ENCODE data around the gene GPS2. TPM values are rescaled to one million over a fixed set of nuclear protein-coding genes. Genes with fewer than 3 reads are reported as not detected.

The GPS2 gene
- total RNA-seq, 1 donor from 2014 or later, result 51.1 TPM

GRCh38 chr17:7330638-7331015 lies 15.5 kb upstream of the GPS2 start:
- intact Hi-C loops (cut with DNase I), result no loop called here
- no peak for TF ChIP-seq POLR2A (IDR thresholded peaks at IDR 0.05)
- no peak for TF ChIP-seq POLR2AphosphoS5 (IDR thresholded peaks at IDR 0.05; ENCODE audit: insufficient read depth in 1 of 2, low read depth in 1 of 2)
- TF ChIP-seq CTCF (IDR thresholded peaks at IDR 0.05), result no peak
- H3K4me3 ChIP-seq, result peak overlapping the region; percentile 70 to 99

GRCh38 chr17:7329997-7330637 lies 15.0 kb upstream of the GPS2 start:
- Histone ChIP-seq H3K4me1 (peaks cover 22% of the 10 kb centered on the region), H3K27me3 (no peaks in the 10 kb centered on the region), H3K27ac (peak overlapping the region; percentile 82), H3K36me3 (peaks cover 0 to 6% of the 10 kb centered on the region in 2 donors), H3K9me3 (no peaks in the 10 kb centered on the region), H3K4me3 (peak overlapping the region; percentile 70 to 99)
- intact Hi-C loops (cut with DNase I), result no loop called here
- no peak for DNase-seq (ENCODE audit: extremely low spot score in 2 of 2)
- TF ChIP-seq CTCF (IDR thresholded peaks at IDR 0.05), result no peak
- TF ChIP-seq POLR2A (IDR thresholded peaks at IDR 0.05), result no peak
- no peak for TF ChIP-seq POLR2AphosphoS5 (IDR thresholded peaks at IDR 0.05; ENCODE audit: insufficient read depth in 1 of 2, low read depth in 1 of 2)

More at GRCh38 chr17:7330638-7331015, 15.5 kb upstream of the GPS2 start:
- peak overlapping the region; percentile 82 for H3K27ac ChIP-seq
- H3K36me3 ChIP-seq, result peaks cover 0 to under 1% of the 10 kb centered on the region in 2 donors
- H3K9me3 ChIP-seq, result no peaks in the 10 kb centered on the region
- peaks cover 22% of the 10 kb centered on the region for H3K4me1 ChIP-seq
- H3K27me3 ChIP-seq, result no peaks in the 10 kb centered on the region
- no peak for DNase-seq (ENCODE audit: extremely low spot score in 2 of 2)

GRCh38 chr17:7329374-7329996 lies 14.3 kb upstream of the GPS2 start:
- peak in 1 of 2 donors; percentile 83 for TF ChIP-seq POLR2A (IDR thresholded peaks at IDR 0.05)
- no peak for TF ChIP-seq CTCF (IDR thresholded peaks at IDR 0.05)
- TF ChIP-seq POLR2AphosphoS5 (IDR thresholded peaks at IDR 0.05; ENCODE audit: insufficient read depth in 1 of 2, low read depth in 1 of 2), result peak; percentile 95 to 98
- Histone ChIP-seq H3K4me1 (peaks cover 22% of the 10 kb centered on the region), H3K4me3 (peak overlapping the region; percentile 70 to 99), H3K27me3 (no peaks in the 10 kb centered on the region), H3K27ac (peak overlapping the region; percentile 82), H3K36me3 (peaks cover 0 to 12% of the 10 kb centered on the region in 2 donors), H3K9me3 (no peaks in the 10 kb centered on the region)
- peak in 1 of 2 donors; percentile 99 for DNase-seq (ENCODE audit: extremely low spot score in 2 of 2)
- intact Hi-C loops (cut with DNase I), result no loop called here

DNA sequence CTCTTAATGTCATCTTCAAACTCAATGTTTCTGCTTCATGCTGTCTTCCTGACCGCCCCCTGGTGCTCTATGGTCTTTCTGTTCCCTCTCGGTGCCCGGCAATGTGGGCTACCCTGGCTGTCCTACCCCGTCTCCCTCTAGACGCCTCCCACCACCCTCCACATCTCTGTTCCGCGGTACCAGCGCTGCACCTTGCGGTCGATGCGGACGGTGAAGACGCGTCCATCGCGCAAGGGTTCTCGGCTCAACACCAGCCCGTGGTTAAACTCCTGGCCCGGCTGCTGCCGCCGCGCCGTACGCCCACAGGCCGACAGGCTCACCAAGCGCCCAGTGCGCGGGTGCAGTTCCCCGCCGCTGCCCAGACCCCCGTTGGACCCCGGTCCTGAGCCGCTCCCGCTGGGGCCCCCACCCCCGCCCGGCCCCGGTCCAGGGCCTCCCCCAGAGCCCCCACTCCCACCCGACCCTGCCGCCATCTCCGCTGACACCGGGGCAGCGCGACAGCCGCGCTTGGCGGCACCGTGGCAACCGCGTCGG lies 13.7 kb upstream of the GPS2 start, which contains the start of gene NEURL4:
NEURL4 (minus strand) TSS at position 496 of the 534 bp plus-strand sequence; CDS start at position 473, 23 bp downstream.
- intact Hi-C loops (cut with DNase I), result no loop called here
- no peak for DNase-seq (ENCODE audit: extremely low spot score in 2 of 2)

More for the DNA sequence above, 13.7 kb upstream of the GPS2 start, which contains the start of gene NEURL4:
- H3K27ac ChIP-seq, result peak within 1 kb of the TSS; percentile 82
- H3K9me3 ChIP-seq, result no peaks in the 10 kb centered on the region
- H3K36me3 ChIP-seq, result peaks cover 0 to 15% of the 10 kb centered on the region in 2 donors
- peak within 1 kb of the TSS; percentile 70 to 99 for H3K4me3 ChIP-seq
- peaks cover 22% of the 10 kb centered on the region for H3K4me1 ChIP-seq
- TF ChIP-seq POLR2A (IDR thresholded peaks at IDR 0.05), result no peak
- TF ChIP-seq CTCF (IDR thresholded peaks at IDR 0.05), result no peak
- no peak for TF ChIP-seq POLR2AphosphoS5 (IDR thresholded peaks at IDR 0.05; ENCODE audit: insufficient read depth in 1 of 2, low read depth in 1 of 2)
- no peaks in the 10 kb centered on the region for H3K27me3 ChIP-seq

All from vagina (tissue), 2 donors.